Glomerular endothelial cell (primary cell): ENCODE data around the gene GRB7. TPM values are rescaled to one million over a fixed set of nuclear protein-coding genes. Genes with fewer than 3 reads are reported as not detected.
"Not testable (repeated sequence)": the region's sequence is repeated elsewhere in the genome, so short reads cannot be mapped to it uniquely, and the experiment has no call there.

ENCODE experiments used
- DNase-seq: peaks from one replicate; pipeline ENCODE4 v3.0.0-alpha.2; 2011; ENCODE audit warnings: low read depth, low spot score; ENCODE audit errors: extremely low read depth
- total RNA-seq: library from RNA; depleted of rRNA; stranded (reverse); fragments of >200 nt; gene quantifications from 2 replicates; pipeline ENCODE4 v1.2.3, GENCODE V29; 2015

The GRB7 gene
- total RNA-seq, 1 donor from 2014 or later = not detected

- no peak for DNase-seq
Observed at GRCh38 chr17:39709319-39709997, 28.3 kb upstream of the GRB7 start.

DNA sequence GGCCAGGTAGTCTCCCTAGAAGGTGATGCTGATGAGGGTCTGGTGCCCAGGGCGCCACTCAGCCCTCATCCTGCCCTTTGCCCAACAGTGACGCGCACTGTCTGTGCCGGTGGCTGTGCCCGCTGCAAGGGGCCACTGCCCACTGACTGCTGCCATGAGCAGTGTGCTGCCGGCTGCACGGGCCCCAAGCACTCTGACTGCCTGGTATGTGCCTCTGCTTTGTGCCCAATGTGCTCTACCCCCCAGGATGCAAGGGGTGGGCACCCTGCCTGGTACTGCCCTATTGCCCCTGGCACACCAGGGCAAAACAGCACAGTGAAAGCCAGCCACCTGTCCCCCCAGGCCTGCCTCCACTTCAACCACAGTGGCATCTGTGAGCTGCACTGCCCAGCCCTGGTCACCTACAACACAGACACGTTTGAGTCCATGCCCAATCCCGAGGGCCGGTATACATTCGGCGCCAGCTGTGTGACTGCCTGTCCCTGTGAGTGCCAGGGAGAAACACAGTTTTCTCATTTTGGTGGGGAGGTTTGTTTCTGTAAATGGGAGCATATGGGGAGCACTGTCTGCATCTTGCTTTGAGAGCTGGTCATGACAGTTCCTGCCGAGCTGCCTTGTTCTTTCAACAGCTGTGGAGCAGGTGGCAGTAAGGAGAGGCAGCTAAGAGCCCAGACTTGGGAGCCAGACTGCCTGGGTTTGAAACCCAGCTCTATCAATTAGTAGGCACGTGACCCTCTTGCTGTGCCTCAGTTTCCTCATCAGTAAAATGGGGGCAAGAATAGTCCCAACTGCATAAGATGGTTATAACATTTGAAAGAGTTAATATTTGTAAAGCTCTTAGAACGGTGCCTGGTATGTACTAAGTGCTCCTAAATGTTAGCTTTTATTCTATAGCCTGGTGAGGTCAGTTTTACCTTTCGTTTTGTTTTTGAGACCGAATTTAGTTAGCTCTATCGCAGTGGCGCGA, 27.5 kb upstream of the GRB7 start:
- DNase-seq = no peak

- DNase-seq = not testable (repeated sequence)
Observed at GRCh38 chr17:39711071-39711470, 26.7 kb upstream of the GRB7 start.

DNA sequence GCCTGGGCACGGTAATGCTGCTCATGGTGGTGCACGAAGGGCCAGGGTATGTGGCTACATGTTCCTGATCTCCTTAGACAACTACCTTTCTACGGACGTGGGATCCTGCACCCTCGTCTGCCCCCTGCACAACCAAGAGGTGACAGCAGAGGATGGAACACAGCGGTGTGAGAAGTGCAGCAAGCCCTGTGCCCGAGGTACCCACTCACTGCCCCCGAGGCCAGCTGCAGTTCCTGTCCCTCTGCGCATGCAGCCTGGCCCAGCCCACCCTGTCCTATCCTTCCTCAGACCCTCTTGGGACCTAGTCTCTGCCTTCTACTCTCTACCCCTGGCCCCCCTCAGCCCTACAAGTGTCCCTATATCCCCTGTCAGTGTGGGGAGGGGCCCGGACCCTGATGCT, 25.9 kb upstream of the GRB7 start:
- DNase-seq = no peak

- DNase-seq = no peak
Observed at GRCh38 chr17:39714234-39714633, 23.5 kb upstream of the GRB7 start.

- DNase-seq = no peak
Observed at GRCh38 chr17:39715375-39716072, 22.2 kb upstream of the GRB7 start.

DNA sequence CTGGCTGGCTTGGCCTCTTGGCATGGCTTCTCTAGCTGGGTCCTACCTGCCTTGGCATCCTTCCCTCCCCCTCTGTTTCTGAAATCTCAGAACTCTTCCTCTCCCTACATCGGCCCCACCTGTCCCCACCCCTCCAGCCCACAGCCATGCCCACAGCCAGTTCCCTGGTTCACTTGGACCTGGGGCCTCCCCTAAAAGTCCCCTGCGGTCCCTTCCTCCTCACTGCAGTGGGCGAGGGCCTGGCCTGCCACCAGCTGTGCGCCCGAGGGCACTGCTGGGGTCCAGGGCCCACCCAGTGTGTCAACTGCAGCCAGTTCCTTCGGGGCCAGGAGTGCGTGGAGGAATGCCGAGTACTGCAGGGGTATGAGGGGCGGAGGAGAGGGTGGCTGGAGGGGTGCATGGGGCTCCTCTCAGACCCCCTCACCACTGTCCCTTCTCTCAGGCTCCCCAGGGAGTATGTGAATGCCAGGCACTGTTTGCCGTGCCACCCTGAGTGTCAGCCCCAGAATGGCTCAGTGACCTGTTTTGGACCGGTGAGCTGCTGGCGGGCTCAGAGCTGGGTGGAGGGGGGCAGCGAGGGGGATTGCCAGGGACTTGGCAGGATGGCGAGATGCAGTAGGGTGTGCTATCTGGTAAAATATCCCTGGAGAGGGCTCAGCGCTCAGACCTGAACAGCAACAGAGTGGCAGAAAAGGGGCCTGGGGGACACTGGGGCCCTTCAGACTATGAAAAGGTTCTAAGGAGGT, 21.5 kb upstream of the GRB7 start:
- no peak for DNase-seq

DNA sequence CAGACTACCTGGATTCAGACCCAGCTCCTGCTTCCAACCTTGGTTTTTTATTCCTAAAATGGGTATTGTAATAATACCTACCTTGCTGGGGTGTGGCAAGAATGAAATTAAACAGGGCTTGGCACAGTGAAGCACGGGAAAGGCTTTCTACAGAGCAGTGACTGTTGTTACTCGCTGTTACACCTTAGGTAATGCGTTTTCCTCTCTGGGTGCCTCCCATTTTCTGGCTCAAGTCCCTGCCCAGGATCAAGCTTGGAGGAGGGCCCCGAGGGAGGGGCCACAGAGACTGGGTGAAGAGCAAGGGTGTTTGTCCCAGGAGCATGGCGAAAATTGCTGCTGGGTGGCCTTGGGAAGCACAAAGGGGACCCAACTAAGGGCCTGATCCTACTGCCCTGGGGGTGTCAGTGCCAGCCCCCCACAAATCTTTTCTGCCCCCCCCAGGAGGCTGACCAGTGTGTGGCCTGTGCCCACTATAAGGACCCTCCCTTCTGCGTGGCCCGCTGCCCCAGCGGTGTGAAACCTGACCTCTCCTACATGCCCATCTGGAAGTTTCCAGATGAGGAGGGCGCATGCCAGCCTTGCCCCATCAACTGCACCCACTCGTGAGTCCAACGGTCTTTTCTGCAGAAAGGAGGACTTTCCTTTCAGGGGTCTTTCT, 20.7 kb upstream of the GRB7 start:
- DNase-seq = no peak

- DNase-seq = no peak
Observed at GRCh38 chr17:39717660-39718059, 20.1 kb upstream of the GRB7 start.

DNA sequence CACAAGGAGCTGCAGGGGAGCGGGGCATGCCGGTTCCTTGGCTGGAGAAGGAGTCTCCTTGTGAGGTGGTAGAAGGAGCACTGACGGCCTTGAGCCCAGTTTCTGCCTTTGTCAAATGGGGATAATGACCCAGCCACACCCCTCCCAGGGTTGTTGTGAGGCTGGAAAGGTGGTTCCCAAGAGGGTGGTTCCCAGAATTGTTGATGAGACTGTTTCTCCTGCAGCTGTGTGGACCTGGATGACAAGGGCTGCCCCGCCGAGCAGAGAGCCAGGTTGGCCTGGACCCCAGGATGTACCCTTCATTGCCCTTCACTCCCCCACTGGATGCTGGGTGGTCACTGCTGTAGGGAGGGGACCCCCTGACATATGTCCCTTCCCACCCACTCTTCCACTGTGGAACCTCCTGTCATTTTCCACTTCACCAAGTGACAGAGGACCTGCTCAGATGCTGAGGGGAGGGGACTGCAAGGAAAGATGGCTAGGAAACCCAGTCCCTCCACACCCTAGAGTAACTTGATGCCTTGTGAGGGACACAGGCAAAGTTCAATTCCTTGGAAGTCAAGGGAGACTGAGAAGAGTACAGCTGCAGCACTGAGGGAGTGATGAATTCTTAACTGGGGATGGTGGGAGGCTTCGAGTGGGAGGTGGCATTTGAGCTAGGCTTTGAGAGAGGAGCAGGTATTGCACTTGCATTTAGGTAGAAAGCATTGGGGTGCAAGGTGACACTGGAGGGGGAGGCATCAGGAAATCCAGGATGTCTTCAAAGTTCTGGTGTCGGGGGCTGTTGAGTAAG, 18.0 kb upstream of the GRB7 start:
- DNase-seq = no peak

- DNase-seq = no peak
Observed at GRCh38 chr17:39722104-39722503, 15.6 kb upstream of the GRB7 start.

DNA sequence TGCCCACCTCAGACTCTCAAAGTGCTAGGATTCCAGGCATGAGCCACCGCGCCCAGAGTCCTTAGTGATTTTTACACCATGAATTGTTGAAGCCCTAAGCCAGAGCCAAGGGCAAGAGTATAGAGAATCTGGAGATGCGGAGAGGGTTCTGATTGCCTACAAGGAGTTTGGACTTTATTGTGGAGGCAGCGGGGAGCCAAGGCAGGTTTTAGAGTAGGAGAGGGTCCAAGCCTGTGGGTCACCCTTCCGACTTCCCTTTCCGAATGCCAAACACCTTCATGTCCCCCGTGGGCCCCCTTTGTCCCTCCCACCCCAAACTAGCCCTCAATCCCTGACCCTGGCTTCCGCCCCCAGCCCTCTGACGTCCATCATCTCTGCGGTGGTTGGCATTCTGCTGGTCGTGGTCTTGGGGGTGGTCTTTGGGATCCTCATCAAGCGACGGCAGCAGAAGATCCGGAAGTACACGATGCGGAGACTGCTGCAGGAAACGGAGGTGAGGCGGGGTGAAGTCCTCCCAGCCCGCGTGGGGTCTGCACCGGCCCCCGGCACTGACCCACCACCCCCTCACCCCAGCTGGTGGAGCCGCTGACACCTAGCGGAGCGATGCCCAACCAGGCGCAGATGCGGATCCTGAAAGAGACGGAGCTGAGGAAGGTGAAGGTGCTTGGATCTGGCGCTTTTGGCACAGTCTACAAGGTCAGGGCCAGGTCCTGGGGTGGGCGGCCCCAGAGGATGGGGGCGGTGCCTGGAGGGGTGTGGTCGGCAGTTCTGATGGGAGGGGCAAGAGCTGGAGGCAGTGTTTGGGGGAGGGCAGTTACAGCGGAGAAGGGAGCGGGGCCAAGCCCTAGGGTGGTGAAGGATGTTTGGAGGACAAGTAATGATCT, 14.5 kb upstream of the GRB7 start:
- DNase-seq = no peak

GRCh38 chr17:39724731-39725130, 13.0 kb upstream of the GRB7 start:
- DNase-seq = no peak

DNA sequence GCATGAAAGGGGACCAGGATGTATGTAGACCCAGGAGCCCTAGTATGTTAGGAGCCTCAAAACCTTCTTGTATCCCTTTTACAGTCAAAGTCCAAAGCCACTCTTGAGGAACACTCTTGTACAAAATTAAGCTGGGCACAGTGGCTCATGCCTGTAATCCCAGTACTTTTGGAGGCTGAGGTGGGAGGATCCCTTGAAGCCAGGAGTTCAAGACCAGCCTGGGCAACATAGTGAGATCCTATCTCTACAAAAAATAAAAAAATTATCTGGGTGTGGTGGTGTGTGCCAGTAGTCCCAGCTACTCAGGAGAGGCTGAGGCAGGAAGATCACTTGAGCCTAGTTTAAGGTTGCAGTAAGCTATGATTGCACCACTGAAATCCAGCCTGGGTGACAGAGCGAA, 11.8 kb upstream of the GRB7 start:
- not testable (repeated sequence) for DNase-seq

- no peak for DNase-seq
Observed at GRCh38 chr17:39726617-39727016, 11.1 kb upstream of the GRB7 start.

GRCh38 chr17:39727556-39727955, 10.2 kb upstream of the GRB7 start:
- DNase-seq = no peak

- DNase-seq = no peak
Observed at GRCh38 chr17:39729280-39729851, 8.4 kb upstream of the GRB7 start.
